Dendritic cell treated with granulocyte-macrophage colony-stimulating factor and Interleukin-4, amounts not matched to agents 40 ng/mL and 50 ng/mL, for 4 days (primary cell): ENCODE measurements around the gene PLPPR5.
"Not testable (repeated sequence)": the region's sequence is repeated elsewhere in the genome, so short reads cannot be mapped to it uniquely, and the experiment has no call there.

Source experiments
- H3K27ac Mint-ChIP-seq: one replicate; pipeline ENCODE4 v1.8.0; 2022; ENCODE audit warnings: mild to moderate bottlenecking, mixed read lengths
- H3K27me3 Mint-ChIP-seq: one replicate; pipeline ENCODE4 v1.8.0; 2022; ENCODE audit warnings: mild to moderate bottlenecking, mixed read lengths
- H3K36me3 Mint-ChIP-seq: one replicate; pipeline ENCODE4 v1.8.0; 2022; ENCODE audit warnings: low read depth, mixed read lengths
- H3K4me1 Mint-ChIP-seq: one replicate; pipeline ENCODE4 v1.8.0; 2022; ENCODE audit warnings: low read depth, mixed read lengths
- H3K4me3 Mint-ChIP-seq: one replicate; pipeline ENCODE4 v1.8.0; 2022; ENCODE audit warnings: mild to moderate bottlenecking, moderate library complexity, mixed read lengths
- H3K9me3 Mint-ChIP-seq: one replicate; pipeline ENCODE4 v1.8.0; 2022; ENCODE audit warnings: mixed read lengths
- intact Hi-C: fragments of 100-400 bp; cut with micrococcal nuclease; formaldehyde crosslinking; loops from one replicate; pipeline ENCODE4 v1.15.0; 2022

Gene PLPPR5

GRCh38 chr1:98884864-98885263 lies 119.8 kb downstream of the PLPPR5 start:
- H3K9me3 Mint-ChIP-seq, result peaks cover 7% of the 10 kb centered on the region
- H3K4me1 Mint-ChIP-seq, result no peaks in the 10 kb centered on the region
- H3K27me3 Mint-ChIP-seq, result no peaks in the 10 kb centered on the region
- intact Hi-C loops, result no loop called here
- H3K4me3 Mint-ChIP-seq, result no peak overlapping the region
- no peaks in the 10 kb centered on the region for H3K36me3 Mint-ChIP-seq
- no peak overlapping the region for H3K27ac Mint-ChIP-seq

- H3K4me3 Mint-ChIP-seq, result no peak overlapping the region
- no peaks in the 10 kb centered on the region for H3K27me3 Mint-ChIP-seq
- intact Hi-C loops, result no loop called here
- no peaks in the 10 kb centered on the region for H3K36me3 Mint-ChIP-seq
- no peak overlapping the region for H3K27ac Mint-ChIP-seq
- no peaks in the 10 kb centered on the region for H3K4me1 Mint-ChIP-seq
- peaks cover 9% of the 10 kb centered on the region for H3K9me3 Mint-ChIP-seq
These were observed 122.8 kb downstream of the PLPPR5 start for GRCh38 chr1:98881901-98882300.

GRCh38 chr1:98881234-98881633 lies 123.4 kb downstream of the PLPPR5 start:
- H3K4me1 Mint-ChIP-seq, H3K9me3 Mint-ChIP-seq, H3K27ac Mint-ChIP-seq, H3K4me3 Mint-ChIP-seq, intact Hi-C loops, H3K27me3 Mint-ChIP-seq, H3K36me3 Mint-ChIP-seq: not testable (repeated sequence)

- H3K36me3 Mint-ChIP-seq, result no peaks in the 10 kb centered on the region
These were observed 129.8 kb downstream of the PLPPR5 start for GRCh38 chr1:98874828-98875227.

GRCh38 chr1:98870959-98871903 lies 133.4 kb downstream of the PLPPR5 start:
- intact Hi-C loops, result no loop called here

More at GRCh38 chr1:98874828-98875227, 129.8 kb downstream of the PLPPR5 start:
- no peak overlapping the region for H3K4me3 Mint-ChIP-seq
- H3K9me3 Mint-ChIP-seq, result peaks cover 1% of the 10 kb centered on the region
- H3K27me3 Mint-ChIP-seq, result no peaks in the 10 kb centered on the region
- no peak overlapping the region for H3K27ac Mint-ChIP-seq
- peaks cover 12% of the 10 kb centered on the region for H3K4me1 Mint-ChIP-seq
- intact Hi-C loops, result no loop called here

GRCh38 chr1:98865796-98866195 lies 138.9 kb downstream of the PLPPR5 start:
- no peak overlapping the region for H3K4me3 Mint-ChIP-seq
- no peak overlapping the region for H3K27ac Mint-ChIP-seq
- peaks cover 28% of the 10 kb centered on the region for H3K9me3 Mint-ChIP-seq
- H3K27me3 Mint-ChIP-seq, result no peaks in the 10 kb centered on the region
- no peaks in the 10 kb centered on the region for H3K36me3 Mint-ChIP-seq
- H3K4me1 Mint-ChIP-seq, result no peaks in the 10 kb centered on the region
- intact Hi-C loops, result no loop called here

More at GRCh38 chr1:98870959-98871903, 133.4 kb downstream of the PLPPR5 start:
- H3K27me3 Mint-ChIP-seq, result no peaks in the 10 kb centered on the region
- peaks cover 12% of the 10 kb centered on the region for H3K4me1 Mint-ChIP-seq
- H3K36me3 Mint-ChIP-seq, result no peaks in the 10 kb centered on the region
- peak overlapping the region; percentile 32 for H3K27ac Mint-ChIP-seq
- no peak overlapping the region for H3K4me3 Mint-ChIP-seq
- H3K9me3 Mint-ChIP-seq, result peaks cover 14% of the 10 kb centered on the region

GRCh38 chr1:98860329-98860728 lies 144.3 kb downstream of the PLPPR5 start:
- H3K9me3 Mint-ChIP-seq, result peaks cover 6% of the 10 kb centered on the region
- no peak overlapping the region for H3K27ac Mint-ChIP-seq
- no peak overlapping the region for H3K4me3 Mint-ChIP-seq
- intact Hi-C loops, result no loop called here
- H3K36me3 Mint-ChIP-seq, result no peaks in the 10 kb centered on the region
- H3K4me1 Mint-ChIP-seq, result no peaks in the 10 kb centered on the region
- no peaks in the 10 kb centered on the region for H3K27me3 Mint-ChIP-seq

GRCh38 chr1:98854137-98854536 lies 150.5 kb downstream of the PLPPR5 start:
- no peaks in the 10 kb centered on the region for H3K4me1 Mint-ChIP-seq
- H3K36me3 Mint-ChIP-seq, result no peaks in the 10 kb centered on the region
- H3K4me3 Mint-ChIP-seq, result no peak overlapping the region
- H3K27me3 Mint-ChIP-seq, result no peaks in the 10 kb centered on the region
- no peak overlapping the region for H3K27ac Mint-ChIP-seq
- H3K9me3 Mint-ChIP-seq, result no peaks in the 10 kb centered on the region
- intact Hi-C loops, result no loop called here

GRCh38 chr1:98849969-98850636 lies 154.6 kb downstream of the PLPPR5 start:
- no peaks in the 10 kb centered on the region for H3K4me1 Mint-ChIP-seq
- no peaks in the 10 kb centered on the region for H3K9me3 Mint-ChIP-seq
- H3K27me3 Mint-ChIP-seq, result no peaks in the 10 kb centered on the region
- H3K36me3 Mint-ChIP-seq, result no peaks in the 10 kb centered on the region
- intact Hi-C loops, result no loop called here
- no peak overlapping the region for H3K4me3 Mint-ChIP-seq
- H3K27ac Mint-ChIP-seq, result no peak overlapping the region

- intact Hi-C loops, result no loop called here
- H3K27me3 Mint-ChIP-seq, result no peaks in the 10 kb centered on the region
- H3K9me3 Mint-ChIP-seq, result no peaks in the 10 kb centered on the region
- H3K27ac Mint-ChIP-seq, result no peak overlapping the region
- no peaks in the 10 kb centered on the region for H3K36me3 Mint-ChIP-seq
- no peaks in the 10 kb centered on the region for H3K4me1 Mint-ChIP-seq
- no peak overlapping the region for H3K4me3 Mint-ChIP-seq
These were observed 162.4 kb downstream of the PLPPR5 start for GRCh38 chr1:98842241-98842640.
